GM19240 (cell line): ENCODE measurements around the gene OPRM1.

ENCODE experiments used
- DNase-seq: peaks from one replicate; pipeline ENCODE4 v3.0.0; 2011; ENCODE audit warnings: low spot score; ENCODE audit not compliant: insufficient read length

The OPRM1 gene

DNA sequence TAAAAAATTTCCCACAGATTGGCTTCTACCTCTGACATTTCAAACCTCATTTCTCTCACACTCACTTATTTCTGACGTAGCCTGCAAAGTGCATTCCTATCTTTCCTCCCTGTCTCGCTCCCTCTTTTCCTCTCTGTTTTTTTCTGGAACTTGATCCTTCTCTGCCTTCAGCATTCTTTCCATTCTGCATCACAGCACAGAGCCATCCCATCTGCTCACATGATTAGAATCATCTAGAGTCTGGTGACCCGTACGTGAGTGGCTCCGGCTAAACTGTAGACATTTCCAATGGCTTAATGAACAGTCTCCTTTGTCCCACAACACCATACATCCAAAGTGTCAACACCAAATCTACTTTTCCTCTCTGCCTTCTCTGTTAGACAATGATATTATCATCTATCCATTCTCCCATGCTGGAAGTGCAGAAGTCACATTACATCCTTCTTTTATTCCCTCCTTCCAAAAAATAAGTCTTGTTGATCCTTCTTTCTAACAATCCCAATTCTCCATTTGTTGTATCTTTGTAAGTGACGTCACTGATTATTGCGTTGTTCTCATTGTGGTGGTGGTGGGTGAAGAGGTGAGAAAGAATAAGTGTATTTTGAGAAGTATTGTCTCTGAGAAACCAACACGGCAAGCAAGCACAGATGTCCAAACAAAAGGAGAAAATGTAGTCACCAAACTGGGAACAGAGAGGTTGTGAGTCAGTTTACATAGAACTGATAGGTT, 41.6 kb downstream of the OPRM1 start:
- no peak for DNase-seq

DNA sequence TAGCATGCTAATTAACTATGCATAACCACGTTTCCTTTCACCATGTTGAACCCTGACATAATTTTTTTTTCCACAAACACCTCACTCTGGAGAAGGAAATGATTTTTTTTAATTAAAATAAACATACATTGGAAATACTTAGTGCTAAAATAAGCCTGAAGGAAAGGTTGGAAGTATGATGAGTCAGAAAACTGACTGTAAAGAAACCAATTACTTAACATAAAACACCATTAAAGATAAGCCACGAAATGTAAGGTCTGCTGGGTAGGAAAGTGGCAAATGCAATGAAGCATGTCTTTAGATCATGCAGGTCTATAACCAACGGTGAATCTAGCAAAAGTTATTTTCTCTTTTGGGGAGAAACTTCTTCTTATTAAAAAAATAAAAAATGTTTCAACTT, 47.5 kb downstream of the OPRM1 start:
- DNase-seq: no peak

DNA sequence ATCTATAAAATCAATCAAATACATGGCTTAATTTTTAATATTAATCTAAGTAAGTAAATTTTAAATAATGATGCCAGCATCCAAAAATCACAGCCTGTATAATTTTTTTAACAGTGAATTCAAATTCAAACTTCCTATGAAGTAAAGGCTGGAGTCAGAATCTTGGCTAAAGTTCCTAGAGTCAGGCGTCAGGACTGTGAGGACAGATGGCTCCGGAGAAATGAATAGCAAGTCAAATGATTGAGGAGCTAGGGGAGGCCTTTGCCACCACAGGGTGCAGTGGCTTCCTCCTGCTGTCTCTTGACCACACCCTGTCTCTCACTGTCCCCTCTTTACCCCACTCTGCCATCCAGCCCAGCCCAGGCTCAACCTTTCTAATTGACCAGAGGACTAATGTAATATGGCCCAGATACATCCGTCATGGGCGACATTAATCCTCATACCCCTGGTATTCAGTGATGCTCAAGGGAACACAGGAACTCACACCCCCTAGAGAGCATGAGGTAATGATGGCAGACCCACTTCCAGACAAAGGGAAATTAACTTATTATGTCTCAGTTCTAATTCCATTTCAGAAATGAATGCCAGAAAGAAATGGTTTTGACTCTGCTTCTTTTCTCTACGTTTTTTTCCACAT, 53.4 kb downstream of the OPRM1 start:
- DNase-seq: no peak

- DNase-seq: no peak
These were observed 54.4 kb downstream of the OPRM1 start for GRCh38 chr6:154093231-154094044.

- DNase-seq: no peak
These were observed 56.5 kb downstream of the OPRM1 start for GRCh38 chr6:154095571-154095970.

- DNase-seq: no peak
These were observed 57.3 kb downstream of the OPRM1 start for GRCh38 chr6:154096316-154096715.

GRCh38 chr6:154096834-154097233, 57.8 kb downstream of the OPRM1 start:
- DNase-seq: no peak

- no peak for DNase-seq
These were observed 60.2 kb downstream of the OPRM1 start for GRCh38 chr6:154099211-154099610.

- DNase-seq: no peak
These were observed 67.2 kb downstream of the OPRM1 start for GRCh38 chr6:154106251-154106650.

GRCh38 chr6:154111025-154111424, 72.0 kb downstream of the OPRM1 start:
- no peak for DNase-seq

DNA sequence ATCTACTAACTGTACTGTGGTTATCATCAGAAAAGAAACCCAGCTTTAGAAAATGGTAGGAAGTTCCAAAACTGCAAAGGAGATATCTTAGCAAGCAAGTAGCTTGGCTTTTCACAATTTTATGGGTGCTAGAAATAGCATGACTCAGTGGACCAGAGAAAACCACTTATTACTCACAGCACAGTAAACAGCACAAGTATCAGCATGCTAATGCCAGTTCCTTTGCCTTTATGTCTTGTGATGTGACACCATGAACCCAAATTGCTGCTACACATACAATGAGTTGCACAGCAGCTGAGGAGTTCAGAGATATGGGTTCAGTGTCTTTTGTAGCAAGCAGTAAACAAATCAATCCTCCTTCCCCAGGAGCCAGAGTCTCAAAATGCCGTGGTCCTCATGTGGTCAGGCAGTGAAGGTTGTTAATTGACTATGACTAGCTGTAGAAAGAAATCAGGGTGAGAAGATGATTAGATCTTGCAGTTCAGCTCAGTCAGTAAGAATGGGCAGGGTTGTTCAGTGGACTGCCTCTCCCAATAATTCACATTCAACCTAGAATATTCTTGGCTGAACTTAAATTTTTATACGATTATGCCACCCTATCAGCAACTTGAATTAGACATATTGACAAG, 73.3 kb downstream of the OPRM1 start:
- DNase-seq: no peak

DNA sequence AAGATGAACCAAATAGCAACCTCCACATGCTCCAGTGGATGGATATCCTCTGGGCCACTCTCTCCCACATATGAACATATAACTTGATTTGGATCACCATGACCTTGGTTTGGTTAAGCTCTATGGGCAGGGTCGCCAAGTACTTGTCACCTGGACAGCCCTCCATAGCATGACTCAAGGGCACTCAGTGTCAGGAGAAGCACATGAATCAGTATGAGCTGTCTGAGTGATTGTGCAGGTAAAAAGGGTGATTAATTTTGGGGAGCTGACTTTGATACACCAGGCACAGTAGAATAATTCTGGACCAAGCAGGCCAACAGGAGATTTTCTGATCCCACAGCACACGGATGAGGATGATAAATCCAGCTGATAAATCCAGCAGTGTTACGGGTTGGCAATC, 74.4 kb downstream of the OPRM1 start:
- DNase-seq: no peak

- DNase-seq: no peak
These were observed 78.4 kb downstream of the OPRM1 start for GRCh38 chr6:154117485-154117884.

- DNase-seq: no peak
These were observed 83.3 kb downstream of the OPRM1 start for GRCh38 chr6:154122195-154122925.

GRCh38 chr6:154123155-154123956, 84.3 kb downstream of the OPRM1 start:
- DNase-seq: no peak

GRCh38 chr6:154125421-154125820, 86.4 kb downstream of the OPRM1 start:
- no peak for DNase-seq

GRCh38 chr6:154127657-154128056, 88.6 kb downstream of the OPRM1 start:
- DNase-seq: no peak

- DNase-seq: no peak
These were observed 95.6 kb downstream of the OPRM1 start for GRCh38 chr6:154134471-154135147.

- DNase-seq: no peak
These were observed 99.8 kb downstream of the OPRM1 start for GRCh38 chr6:154138793-154139192.

- DNase-seq: no peak
These were observed 100.9 kb downstream of the OPRM1 start for GRCh38 chr6:154139892-154140291.
